LNCAP (cell line): ENCODE data around the gene LHPP.

Source experiments
- TF ChIP-seq, protein P1 (sequence below): fragments of 450-650 bp; IDR thresholded peaks from 2 replicates; pipeline ENCODE4 v1.5.1; 2017; ENCODE audit warnings: mild to moderate bottlenecking

LHPP gene

DNA sequence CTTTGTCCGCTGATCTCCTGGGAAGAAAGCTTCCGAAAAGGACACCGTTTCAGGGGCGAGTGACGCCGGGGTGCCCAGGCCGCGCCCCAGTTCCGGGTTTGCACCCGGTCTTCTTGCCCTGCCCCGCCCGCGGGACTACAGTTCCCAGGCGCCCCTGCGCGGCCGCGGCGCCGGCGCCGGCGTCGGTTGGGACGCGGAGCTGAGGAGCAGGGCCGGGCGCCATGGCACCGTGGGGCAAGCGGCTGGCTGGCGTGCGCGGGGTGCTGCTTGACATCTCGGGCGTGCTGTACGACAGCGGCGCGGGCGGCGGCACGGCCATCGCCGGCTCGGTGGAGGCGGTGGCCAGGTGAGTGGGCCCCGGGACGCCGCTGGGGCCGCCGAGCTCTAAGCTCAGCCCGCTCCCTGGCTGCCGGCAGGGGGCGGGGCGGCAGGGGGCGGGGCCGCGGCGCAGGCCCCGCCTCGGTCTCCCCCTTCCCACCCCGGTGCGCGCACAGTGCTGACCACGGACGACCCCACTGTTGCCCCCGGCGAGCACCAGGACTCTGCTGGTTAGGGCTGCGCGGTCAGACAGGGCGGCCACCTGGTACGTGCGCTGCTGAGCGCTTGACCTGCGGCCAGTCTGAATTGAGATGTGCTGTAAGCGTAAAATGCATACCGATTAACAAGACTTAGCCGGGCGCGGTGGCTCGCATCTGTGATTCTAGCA is at the start of gene LHPP:
TSS of gene LHPP (plus strand) at position 182 of the 706 bp plus-strand sequence. CDS start at position 222, 40 bp downstream.
- TF ChIP-seq, protein P1, sequence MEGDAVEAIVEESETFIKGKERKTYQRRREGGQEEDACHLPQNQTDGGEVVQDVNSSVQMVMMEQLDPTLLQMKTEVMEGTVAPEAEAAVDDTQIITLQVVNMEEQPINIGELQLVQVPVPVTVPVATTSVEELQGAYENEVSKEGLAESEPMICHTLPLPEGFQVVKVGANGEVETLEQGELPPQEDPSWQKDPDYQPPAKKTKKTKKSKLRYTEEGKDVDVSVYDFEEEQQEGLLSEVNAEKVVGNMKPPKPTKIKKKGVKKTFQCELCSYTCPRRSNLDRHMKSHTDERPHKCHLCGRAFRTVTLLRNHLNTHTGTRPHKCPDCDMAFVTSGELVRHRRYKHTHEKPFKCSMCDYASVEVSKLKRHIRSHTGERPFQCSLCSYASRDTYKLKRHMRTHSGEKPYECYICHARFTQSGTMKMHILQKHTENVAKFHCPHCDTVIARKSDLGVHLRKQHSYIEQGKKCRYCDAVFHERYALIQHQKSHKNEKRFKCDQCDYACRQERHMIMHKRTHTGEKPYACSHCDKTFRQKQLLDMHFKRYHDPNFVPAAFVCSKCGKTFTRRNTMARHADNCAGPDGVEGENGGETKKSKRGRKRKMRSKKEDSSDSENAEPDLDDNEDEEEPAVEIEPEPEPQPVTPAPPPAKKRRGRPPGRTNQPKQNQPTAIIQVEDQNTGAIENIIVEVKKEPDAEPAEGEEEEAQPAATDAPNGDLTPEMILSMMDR: no peak

DNA sequence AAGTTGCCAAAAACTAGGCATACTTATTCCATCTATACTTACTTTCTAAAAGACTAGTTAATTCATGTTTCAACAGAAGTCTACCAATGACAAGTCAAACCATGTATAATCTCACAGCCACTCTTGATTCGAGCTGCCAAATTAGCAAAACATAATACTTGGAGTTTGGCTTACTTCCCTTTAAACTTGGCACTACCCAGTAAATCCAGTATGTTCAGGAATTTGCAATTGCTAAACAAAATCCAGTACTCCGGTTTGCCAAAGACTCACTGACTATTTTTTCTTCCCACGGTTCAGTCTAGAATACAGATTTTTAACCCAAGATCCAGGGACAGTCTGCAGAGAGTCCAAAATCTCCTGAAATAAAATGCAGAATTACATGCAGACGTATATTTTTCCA is 47.5 kb upstream of the LHPP start:
- TF ChIP-seq, protein P1: no peak

GRCh38 chr10:124415210-124415609 is 46.4 kb upstream of the LHPP start:
- TF ChIP-seq, protein P1: no peak

- TF ChIP-seq, protein P1: no peak
These were observed 44.9 kb upstream of the LHPP start for GRCh38 chr10:124416733-124417132.

DNA sequence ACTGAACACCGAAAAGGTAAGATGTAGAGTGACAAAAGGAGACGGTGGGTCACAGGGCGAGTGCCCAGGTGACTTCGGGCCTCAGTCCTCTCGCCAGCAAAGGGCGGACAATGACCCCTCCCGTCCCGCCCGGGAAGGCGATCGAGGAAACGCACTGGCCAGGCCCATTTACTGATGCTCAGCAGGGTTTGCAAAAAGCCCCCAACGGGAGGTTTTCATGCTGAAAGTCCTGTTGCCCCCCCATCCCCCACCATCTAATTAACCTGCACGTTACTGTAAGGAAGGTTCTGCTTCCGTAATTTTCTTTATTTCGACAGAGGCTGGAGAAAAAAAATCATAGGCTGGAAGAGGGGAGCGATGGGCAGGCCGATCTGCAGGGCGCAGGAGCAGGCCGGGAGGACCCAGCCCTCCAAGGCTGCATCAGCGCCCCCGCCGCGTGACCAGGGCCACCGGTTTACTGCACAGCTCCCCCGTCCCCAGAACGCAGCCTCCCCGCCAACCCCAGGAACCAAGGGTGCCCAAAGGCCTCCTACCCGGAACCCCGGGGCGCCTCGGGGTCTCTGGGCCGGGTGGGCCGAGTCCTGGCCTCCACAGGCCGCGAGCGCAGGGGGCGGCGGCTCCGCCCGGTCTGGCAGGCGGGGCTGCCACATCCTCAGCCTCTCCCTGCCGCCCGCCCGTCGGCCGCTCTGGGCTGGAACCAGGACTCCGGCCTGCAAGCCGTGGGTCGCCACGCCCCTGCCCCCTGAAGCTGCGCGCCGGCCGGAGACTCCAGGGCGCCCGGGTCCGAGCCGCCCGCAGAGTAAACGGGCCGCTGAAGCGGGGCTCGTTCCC is 43.5 kb upstream of the LHPP start:
- TF ChIP-seq, protein P1: no peak

DNA sequence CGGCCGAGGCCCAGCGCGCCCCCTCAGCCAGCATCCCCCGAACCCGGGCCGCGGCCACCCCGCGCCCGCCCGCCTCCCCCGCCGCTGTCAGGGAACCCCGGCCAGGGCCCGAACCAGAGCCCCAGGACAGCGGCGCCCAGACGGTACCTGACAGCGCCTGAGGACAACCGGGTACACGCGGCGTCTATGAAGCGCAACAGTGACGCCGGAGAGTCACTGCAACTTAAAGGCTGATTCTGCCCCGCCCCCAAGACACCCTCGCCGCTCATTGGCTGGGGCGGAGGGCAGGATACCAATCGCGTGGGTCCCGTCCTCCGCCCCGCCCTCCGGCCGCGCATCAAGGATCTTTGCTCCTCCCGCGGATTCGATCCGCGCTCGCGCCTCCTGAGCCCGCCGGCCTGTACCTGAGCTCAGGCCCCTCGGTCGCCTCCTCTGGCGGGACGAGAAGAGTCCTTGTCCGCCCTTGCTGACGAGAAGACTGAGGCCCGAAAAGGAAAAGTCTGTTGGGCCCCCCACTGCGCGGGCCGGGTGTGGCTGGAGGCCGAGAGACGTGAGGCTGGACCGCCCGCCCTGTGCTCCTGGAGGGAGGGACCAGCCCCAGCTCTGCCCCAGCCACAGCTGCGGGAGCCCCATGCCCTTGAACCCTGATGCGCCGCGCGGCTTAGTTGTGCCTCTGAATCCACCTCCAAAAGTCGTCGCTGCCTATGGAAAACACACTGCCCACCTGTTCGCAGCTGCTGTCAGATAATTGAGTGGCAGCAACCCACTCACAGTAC is 42.7 kb upstream of the LHPP start, which contains the start of gene OAT:
TSS of gene OAT (minus strand) at position 198 of the 776 bp plus-strand sequence. CDS start 6,752 bp downstream, outside the sequence.
- TF ChIP-seq, protein P1: no peak

GRCh38 chr10:124419635-124420034 is 42.0 kb upstream of the LHPP start:
- TF ChIP-seq, protein P1: no peak
